HG03060 (cell line): ENCODE results near the gene ACP1.

Experiments used
- ATAC-seq: cut with Tn5 transposase; IDR thresholded peaks from one replicate; pipeline ENCODE4 v1.9.1; 2021; ENCODE audit warnings: low read depth, moderate number of reproducible peaks; ENCODE audit not compliant: unreplicated experiment

ACP1 gene

DNA sequence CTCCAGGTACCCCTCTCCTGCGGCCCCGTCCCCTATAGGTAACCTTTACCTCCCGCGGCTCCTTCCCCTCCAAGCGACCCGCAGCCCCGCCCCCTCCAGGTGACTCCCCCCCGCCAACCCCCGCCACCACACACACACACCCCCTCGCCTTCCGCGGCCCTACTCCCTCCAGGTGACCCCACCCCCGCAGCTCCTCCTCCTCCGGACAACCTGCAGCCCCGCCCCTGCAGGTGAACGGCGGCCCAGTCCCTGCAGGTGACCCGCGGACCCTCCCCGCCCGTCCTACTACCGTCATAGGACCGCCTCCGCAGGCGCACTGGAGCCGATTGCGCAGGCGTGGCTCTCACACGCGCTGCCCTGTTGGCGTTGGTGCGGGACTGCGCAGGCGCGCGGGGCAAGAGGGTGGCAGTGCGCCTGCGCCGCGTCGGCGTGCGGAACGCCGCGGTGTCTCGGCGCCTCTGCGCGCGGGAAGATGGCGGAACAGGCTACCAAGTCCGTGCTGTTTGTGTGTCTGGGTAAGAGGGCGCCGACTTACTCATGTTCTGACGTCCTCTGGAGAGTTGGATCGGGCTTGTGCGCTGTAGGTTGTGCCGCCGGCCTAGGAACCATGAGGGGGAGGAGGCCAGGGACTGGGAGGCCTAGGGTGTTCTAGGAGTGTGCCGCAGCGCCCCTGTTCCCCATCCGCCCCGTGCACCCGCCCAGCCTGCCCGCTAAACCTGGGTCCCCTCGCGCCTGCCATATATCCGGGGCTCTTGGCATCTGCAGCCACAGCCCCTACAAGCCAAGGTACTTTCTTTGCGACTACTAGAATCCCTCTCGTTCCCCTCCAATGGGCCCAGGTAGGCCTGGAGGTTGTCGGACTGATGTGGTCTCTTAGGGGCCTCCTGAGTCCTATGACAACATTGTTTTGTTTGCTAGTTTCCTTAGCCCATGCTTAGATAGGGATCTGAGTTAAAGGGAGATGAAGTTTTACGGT lies at the start of gene ACP1:
TSS of gene ACP1 (plus strand) at position 455 of the 976 bp plus-strand sequence. CDS start at position 473, 18 bp downstream.
- ATAC-seq: peak; percentile 59

DNA sequence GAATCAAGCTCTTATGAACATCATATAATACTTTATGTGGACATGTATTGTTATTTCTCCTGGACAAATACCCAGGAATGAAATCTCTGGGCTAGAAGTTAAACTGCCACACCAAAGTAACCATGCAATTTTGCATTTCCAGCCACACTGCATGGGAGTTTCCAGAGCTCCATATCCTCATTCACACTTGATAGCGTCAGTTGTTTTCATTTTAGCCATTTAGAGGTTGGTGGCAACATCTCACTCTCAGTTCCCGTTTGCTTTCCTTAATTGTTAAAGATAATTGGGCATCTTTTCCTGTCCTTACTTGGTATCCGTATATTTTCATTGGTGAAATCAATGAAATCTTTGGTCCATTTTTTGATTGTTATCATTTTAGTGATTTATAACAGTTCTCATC lies 48.7 kb upstream of the ACP1 start:
- ATAC-seq: no peak

DNA sequence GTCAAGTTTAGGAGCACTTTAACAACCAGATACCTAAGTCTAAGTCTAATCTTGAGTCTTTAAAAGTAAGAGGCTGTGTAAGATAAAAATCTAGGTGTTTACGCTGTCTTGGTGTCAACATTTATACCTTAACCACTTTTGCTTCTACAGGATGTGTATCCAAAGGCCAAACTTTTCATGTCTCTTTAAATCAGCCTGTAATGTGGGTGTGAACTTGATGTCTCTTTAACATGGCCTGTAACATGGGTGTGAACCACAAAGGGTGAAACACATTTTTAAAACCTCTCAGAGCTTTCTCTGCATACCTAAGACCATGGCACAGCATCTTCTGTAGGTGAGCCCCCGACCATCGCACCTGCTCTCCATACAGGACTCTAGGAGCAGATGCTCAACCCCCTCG lies 41.3 kb upstream of the ACP1 start:
- ATAC-seq: no peak

DNA sequence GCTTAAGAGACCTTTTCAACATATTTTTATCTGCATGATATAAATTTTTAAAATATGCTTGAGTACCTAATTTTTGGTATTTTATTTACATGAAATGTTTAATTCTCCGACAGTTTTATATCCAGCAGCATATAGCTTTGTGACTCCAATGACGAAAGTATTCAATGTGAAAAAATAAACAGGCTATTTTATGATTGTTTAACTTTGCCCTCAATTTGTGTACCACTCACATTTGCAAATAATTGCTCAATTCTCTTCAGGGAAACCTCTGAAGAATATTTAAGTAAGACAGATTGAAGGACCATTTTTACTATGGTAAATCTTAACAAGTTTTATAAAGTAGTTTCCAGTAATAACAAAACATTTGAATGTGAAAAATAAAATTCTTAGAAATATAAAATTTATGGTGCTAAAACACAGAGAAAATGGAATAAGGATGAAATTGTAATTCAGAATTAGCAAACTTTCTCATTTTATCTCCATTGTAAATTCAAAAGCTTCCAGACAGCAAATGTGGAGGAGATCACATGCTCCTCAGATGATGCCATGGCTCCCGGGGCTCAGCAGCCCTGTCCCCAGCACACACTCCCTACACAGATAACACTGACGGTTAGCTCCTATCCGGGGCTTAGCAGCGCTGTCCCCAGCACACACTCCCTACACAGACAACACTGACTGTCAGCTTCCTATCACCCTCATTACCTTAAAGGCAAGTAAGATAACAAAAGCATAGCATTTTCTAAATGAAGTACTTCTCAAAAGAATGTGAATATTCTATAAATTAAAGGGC lies 40.6 kb upstream of the ACP1 start:
- no peak for ATAC-seq

DNA sequence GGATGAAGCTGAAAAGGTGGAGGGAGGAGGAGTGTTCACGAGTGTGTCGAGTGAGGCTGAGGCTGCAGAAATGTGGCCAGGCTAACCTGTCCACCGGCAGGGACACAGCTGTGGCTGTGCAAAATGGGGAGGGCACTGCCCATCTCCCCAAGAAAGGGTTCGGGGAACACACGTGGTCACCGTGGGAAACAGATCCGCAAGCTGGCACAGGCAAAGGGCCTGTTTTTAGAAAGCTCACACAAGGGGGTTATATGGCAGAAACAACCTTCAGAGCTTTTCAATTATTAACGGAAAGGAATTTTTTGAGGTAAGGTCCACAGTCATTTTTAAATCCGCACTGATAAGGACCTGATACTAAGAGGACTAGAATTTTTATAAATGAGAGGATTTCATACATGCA lies 36.6 kb upstream of the ACP1 start:
- ATAC-seq: no peak

DNA sequence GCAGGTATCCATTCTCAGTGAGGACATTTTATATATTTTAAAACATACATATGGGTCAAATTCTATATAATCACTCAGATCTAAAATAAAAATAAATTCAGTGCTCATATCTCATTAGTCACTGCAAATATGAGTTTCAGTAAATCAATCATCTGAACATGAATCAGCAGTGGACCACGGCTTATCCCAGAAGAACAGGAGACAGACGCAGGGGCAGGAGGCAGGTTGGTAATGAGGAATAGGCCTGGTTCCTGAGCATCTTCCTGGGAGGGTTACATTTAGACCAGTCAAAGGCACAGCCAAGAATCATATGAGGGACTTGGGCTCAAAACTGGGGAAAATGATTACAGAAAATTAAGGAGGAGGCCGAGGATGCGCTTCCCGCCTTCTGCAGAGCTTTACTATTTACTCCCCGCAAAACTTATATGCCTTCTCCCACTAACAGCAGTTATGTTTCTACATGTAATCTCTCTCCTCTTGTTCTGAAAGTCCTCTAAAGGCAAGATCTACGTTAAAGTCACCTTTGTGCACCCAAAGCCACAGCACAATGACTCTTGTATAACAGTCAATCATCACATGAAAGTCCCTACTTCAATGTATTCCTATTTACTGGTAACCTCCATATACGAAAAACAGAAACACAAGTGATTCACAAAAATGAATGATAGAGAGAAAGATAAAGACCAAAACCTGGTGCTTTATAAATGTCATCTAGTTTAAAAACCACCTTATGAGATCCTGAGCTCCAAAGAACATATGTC lies 36.0 kb upstream of the ACP1 start:
- ATAC-seq: no peak

DNA sequence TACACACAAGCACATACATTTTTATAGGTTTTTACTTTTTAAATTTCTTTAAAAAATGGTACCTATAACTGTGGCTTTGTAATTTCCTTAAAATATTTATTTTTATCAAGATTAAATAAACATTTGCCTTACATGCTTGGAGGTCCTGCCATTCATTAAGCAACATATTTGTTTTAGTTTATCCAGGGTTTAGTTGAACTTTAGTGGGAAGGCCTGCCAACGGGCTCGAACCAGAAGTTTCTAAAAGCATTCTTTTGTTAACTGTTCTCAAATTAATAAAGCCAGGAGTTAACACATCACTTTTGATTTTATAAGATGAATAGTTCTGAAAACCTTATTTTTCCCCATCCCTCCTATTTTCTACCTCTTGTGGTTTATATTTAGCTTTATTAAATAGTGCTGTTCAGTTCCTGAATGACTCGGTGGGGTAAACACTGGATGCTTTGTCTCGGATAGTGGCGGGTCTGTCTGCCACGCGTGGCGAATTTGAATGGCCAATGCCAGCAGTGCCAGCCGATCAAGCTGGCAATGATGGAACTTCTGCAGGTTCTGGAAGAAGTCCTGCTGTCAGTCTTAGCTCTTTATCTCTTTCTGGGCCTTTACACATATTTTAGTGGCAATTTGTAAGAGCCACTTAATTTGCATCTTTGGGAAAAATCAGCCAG lies 33.1 kb upstream of the ACP1 start:
- no peak for ATAC-seq

DNA sequence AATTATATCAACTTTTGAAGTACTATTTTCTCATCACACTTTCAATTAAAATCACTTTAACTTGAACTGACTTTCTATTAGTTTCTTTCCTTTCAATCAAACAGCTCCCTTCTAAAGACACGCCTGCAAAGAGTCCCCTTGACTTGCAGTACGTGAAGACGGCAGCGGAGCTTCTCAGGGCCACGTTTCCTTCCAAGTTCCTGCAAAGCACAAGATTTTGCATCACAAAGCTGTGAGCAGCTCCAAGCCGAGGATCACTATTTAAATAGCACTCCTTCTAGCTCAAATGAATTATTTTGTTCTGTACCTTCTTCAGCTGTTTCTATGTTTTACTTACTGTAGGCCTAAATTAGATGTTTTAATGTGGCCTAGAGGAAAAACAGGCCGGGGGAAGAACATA lies 31.7 kb upstream of the ACP1 start:
- ATAC-seq: no peak

DNA sequence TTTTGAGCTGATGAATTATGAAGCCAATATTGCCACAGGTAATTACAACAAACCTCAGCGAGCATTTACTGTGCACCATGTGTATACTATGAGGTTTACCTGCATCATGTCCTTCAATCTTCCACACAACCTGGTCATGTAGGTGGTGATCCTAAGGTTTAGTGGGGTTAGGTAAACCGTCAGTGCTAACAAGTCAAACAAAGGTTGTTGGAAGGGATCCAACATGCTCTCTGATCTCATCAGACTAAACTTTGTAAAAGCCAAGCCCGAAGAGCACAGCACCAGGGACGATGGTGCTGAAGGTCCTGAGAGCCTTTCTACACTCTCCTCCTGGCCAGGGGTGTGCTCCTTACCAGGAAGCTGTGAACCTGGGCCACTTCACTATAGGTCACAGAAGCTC lies 30.3 kb upstream of the ACP1 start:
- no peak for ATAC-seq

DNA sequence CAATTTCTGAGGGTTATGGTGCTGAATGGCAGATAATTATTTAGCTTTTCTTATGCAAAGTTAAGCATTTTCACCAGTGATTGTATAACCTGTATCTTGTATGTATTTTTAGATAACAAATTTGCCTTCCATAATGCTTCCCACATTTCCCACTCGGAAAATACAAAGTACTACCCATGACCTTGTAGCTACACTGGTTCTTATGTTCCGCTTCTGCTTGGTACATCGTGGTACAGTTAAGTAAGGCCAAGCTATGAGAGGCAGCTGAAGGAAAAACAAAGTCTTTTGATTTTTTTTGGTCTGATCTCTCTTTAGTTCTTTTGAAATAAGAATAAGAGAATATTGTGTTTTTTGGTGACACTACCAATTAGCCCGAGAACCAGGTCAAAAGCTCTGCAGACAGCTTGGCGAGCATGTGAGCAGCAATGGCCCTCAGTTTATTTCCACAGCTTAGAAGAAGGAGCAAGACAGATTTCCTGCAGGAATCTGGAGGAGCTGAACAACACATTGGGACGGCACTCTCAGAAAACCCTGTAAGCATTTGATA lies 27.7 kb upstream of the ACP1 start:
- ATAC-seq: no peak

DNA sequence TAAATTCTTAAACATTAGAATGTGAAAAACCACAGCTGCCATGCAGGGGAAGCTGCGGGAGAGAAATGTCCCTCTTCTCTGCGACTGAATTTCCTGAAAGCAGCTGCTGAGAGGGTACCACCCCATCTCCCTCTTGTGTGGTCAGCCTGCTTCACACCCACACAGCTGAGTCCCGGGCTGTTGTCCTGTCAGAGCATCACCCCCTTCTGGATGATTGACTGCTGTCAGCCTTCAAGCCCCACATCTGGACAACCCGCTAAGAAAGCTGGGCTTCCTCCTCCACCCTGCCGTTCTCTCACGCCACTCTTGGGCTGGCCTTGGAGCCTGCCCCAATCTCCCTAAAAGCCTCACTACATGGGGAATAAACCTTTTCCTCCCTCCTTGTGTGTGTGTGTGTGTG lies 26.9 kb upstream of the ACP1 start:
- no peak for ATAC-seq

DNA sequence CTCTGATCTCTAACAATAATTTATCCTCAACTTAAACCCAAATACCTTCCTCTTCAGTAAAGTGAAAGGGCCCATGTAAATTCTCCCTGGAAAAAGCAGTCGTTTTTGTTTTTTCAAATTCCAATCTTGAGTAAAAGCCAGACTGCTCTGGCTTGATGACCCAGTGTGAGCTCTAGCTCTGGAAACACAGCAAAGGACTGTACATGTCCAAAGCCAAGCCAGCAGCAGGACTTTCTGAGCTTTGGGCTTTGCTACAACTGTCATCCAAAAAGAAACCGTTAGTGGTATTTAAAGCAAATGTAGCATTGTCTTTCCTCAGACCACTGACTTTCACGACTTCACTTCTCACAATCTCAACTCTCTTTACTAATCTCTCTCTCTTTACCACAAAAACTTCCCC lies 26.3 kb upstream of the ACP1 start:
- ATAC-seq: no peak

DNA sequence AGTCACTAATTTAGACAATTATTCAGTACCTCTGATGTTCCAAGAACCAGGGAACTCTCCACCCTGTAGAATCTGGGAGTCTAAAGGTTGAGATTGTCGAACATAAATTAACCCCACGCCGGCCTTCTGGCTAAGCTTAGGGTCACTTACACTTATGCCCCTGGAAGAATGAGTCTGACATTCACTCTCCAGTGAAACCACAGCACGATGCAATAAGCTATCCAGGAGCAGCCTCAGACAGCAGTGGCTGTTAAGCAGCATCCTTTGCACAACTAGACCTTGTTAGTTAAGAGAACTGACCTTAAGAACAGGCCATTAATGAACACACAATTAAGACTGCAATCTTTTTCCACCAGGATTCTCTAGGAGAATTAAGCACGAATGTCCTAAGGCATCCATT lies 25.9 kb upstream of the ACP1 start:
- ATAC-seq: no peak

DNA sequence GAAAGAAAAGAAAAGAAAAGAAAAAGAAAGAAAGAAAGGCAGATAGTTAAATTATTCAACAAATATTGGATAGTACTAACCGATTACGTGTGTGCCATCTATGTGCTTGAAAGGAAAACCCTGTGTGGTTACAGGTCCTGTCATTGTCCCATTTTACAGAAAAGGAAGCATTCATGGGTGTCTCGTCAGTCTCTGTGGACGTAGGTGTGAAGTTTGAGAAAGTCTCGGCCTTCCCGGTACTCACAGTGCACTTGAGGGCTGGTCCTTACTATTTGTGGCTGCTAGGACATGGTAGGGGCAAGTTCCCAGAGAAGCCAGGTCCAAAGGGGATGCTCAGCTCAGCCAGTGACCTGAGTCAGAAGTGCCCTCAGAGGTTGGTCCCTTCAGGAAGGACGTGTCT lies 20.2 kb upstream of the ACP1 start:
- ATAC-seq: no peak

DNA sequence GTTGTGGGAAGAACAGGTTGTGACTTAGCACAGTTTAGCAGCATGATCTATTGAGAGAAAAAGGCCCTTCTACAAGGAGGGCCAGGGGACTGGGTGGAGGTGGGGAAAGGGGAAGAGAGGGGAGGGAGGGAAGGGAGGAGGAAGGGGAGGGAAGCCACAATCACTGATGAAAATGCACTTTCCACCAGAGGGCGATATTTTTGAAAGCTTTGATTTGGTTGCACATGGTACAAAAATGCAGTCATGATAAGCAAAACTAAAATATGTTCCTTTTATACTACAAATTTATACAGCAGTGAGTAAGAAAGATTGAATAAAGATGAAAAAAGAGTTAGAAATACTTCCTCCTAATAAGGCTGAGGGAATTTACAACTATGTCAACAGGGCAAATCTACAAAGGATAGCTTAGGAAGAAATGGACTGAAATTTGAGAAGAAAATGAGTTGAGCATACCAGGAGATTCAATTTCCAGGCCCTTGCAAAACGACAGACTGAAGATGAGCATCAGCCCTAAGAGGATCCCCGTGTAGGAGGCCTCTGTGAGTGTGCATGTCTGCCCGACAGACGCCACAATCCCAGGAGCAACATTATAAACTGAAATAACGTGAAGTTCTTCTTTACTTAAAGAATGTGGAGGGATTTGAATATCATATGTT lies 18.1 kb upstream of the ACP1 start:
- no peak for ATAC-seq

DNA sequence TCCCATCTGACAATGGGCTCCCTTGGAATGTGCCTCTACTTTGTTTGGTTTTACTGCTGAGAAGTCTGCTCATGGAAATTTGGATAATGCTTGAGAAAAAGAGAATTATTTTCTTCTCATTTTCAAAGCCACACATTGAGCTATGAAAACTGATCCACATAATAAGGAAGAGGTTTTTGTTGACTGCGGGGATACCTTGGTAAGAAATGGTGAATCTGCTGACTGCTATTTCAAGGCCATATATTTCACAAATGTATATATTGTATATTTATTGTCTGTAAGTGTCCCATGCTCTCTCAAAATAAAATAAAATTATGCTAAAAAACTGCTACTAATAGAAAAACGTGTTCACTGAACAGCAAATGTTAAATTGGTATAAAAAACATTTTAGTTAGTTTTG lies 16.0 kb upstream of the ACP1 start:
- no peak for ATAC-seq

DNA sequence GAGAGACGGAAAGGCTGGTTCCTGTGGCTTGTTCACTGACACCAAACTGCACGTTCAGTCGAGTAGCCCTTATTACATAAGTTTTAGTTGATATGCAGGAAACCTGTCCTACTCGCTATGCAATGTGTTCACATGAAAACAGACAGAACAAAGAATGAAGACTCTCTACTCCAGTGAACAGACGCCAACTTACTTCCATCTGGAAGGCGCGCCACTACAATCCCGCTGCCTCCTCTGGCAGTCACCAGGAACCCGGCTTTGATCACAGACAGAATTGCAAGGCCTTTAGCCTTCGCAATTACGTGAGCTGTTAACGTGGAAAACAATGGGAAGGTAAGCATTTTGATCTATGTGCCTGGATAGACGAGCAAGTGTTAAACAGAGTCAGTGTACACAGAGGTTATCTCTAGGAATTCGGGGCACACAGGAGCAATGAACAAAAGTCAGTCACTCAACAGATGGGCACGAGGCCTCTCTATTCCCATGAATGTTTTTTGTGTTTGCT lies 15.2 kb upstream of the ACP1 start:
- no peak for ATAC-seq

DNA sequence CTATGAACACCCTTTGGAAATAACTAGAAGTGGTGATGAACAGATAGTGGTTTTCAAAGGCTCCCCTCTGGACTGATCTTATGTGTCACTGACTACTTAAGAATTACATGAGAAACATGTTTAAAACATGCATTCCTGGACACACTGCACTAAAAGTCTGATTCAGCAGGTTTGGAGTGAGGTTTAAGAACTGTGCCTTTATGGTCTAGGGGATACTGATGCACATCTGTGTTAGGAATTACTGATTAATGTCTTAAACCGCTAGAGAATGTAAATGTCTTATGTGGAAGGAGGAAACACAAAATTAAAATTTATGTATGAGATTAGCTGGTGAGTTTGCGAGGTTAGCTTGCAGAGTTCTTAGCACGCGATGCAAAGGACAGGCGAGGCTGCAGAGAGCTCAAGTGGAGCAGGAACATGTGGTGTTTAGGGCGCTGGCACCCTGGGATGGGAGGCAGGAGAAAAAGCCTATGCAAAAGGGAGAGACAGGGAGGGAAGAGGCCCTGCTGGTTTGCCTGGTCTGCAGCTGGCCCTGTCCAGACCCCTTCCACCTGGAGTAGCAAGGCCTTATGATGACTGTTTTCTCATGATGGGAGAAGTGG lies 12.6 kb upstream of the ACP1 start:
- no peak for ATAC-seq

DNA sequence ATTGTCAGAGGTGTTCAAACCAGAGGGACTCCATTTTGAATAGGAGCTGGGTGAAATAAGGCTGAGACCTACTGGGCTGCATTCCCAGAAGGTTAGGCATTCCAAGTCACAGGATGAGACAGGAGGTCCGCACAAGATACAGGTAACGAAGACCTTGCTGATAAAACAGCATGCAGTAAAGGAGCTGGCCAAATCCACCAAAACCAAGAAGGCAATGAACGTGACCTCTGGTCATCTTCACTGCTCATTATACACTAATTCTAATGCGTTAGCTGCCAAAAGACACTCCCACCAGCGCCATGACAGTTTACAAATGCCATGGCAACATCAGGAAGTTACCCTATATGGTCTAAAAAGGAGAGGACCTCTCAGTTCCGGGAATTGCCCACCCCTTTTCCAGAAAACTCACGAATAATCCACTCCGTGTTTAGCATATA lies 11.5 kb upstream of the ACP1 start:
- no peak for ATAC-seq
